PC-9 (cell line): ENCODE data around the gene DUSP6. TPM values are rescaled to one million over a fixed set of nuclear protein-coding genes. Genes with fewer than 3 reads are reported as not detected.

Experiments used
- BruUV-seq: library from RNA; stranded (reverse); fragments of 400-500 nt; replicated peaks from 2 replicates; lab custom pipeline; 2021; lab: Mats Ljungman, UMichigan
- CTCF ChIA-PET: fragments of 300-600 bp; sonication (Branson Sonifier 250); formaldehyde crosslinking; loops from one replicate; lab custom pipeline; 2022; ENCODE audit warnings: antibody characterized with exemption; lab: Charles Lee
- POLR2A ChIA-PET: fragments of 300-600 bp; sonication (Branson Sonifier 250); formaldehyde crosslinking; loops from one replicate; lab custom pipeline; 2022; ENCODE audit warnings: antibody characterized with exemption; ENCODE audit not compliant: unreplicated experiment; lab: Charles Lee
- DNase-seq, 2 experiments: peaks; one replicate each; pipeline versions ENCODE4 v3.0.0 to v3.0.0-alpha.2; 2015 to 2022; ENCODE audit warnings: mixed read lengths in 1 of 2
- H2AFZ ChIP-seq: fragments of 200-600 bp; sonication (generic); 2 replicates; pipeline ENCODE4 v1.8.1; 2017; ENCODE audit warnings: antibody characterized with exemption
- H3F3A ChIP-seq: fragments of 200-600 bp; sonication (generic); 2 replicates; pipeline ENCODE4 v1.8.1; 2017; ENCODE audit warnings: antibody characterized with exemption, mild to moderate bottlenecking, low read depth; ENCODE audit not compliant: insufficient read depth
- H3K27ac ChIP-seq: fragments of 200-600 bp; sonication (generic); 2 replicates; pipeline ENCODE4 v1.6.1; 2016; ENCODE audit warnings: mixed run types
- H3K27me3 ChIP-seq: fragments of 200-600 bp; sonication (generic); 2 replicates; pipeline ENCODE4 v1.6.1; 2016; ENCODE audit warnings: low read depth, mixed run types; ENCODE audit not compliant: insufficient read depth
- H3K36me3 ChIP-seq: fragments of 200-600 bp; sonication (generic); 2 replicates; pipeline ENCODE4 v1.6.1; 2016; ENCODE audit warnings: low read depth, mixed run types
- H3K4me1 ChIP-seq: fragments of 200-600 bp; sonication (generic); replicated peaks from 2 replicates; pipeline ENCODE4 v1.6.1; 2016; ENCODE audit warnings: mixed run types; ENCODE audit not compliant: insufficient read depth
- H3K4me2 ChIP-seq: fragments of 200-600 bp; sonication (generic); 2 replicates; pipeline ENCODE4 v1.6.1; 2017; ENCODE audit warnings: mixed run types
- H3K4me3 ChIP-seq: fragments of 200-600 bp; sonication (generic); 2 replicates; pipeline ENCODE4 v1.6.1; 2016; ENCODE audit warnings: mixed run types
- H3K79me2 ChIP-seq: fragments of 200-600 bp; sonication (generic); 2 replicates; pipeline ENCODE4 v1.6.1; 2017; ENCODE audit warnings: low read depth, mixed run types
- H3K9me2 ChIP-seq: fragments of 200-600 bp; sonication (generic); 2 replicates; pipeline ENCODE4 v1.8.1; 2017; ENCODE audit warnings: mild to moderate bottlenecking; ENCODE audit not compliant: insufficient read depth
- H3K9me3 ChIP-seq: fragments of 200-600 bp; sonication (generic); 2 replicates; pipeline ENCODE4 v1.8.1; 2016; ENCODE audit warnings: low read depth; ENCODE audit not compliant: insufficient read depth
- H4K20me1 ChIP-seq: fragments of 200-600 bp; sonication (generic); 2 replicates; pipeline ENCODE4 v1.8.1; 2017; ENCODE audit not compliant: insufficient read depth
- CTCF ChIP-seq: fragments of 200-600 bp; sonication (generic); conservative IDR thresholded peaks from 2 replicates; pipeline ENCODE4 v1.6.1; 2017; ENCODE audit warnings: mixed run types, antibody characterized with exemption, mild to moderate bottlenecking, moderate library complexity
- EZH2 ChIP-seq: fragments of 200-600 bp; sonication (generic); IDR thresholded peaks from 2 replicates; pipeline ENCODE4 v1.8.0; 2017; ENCODE audit warnings: antibody characterized with exemption, low read depth
- intact Hi-C: fragments of 100-400 bp; cut with micrococcal nuclease; formaldehyde crosslinking; loops from one replicate; pipeline ENCODE4 v1.10.0; 2022; ENCODE audit not compliant: unreplicated experiment
- total RNA-seq: library from RNA; stranded (reverse); gene quantifications from 2 replicates; pipeline ENCODE4 v1.2.3, GENCODE V29; 2021

DUSP6 gene
- total RNA-seq, 1 experiment from 2014 or later = 14.1 TPM

DNA sequence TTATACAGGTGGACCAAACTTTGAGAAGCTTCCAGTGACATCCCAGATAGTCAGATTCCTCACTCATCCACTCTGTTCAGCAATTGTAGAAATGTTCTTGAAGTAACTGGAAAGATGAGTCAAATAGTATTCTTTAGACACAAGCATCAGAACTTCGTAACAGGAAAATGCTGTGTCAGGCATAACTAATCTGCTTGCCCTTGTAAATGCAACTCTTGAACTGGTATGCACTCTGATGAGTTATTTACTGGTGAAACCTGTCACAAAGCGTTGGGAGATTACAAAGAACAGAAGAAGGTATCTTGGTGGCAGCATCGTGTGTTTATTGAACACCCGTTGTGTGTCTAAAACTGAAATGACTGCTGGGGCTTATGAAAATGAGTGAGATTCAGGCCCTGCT, 10.8 kb upstream of the DUSP6 start:
- CTCF ChIA-PET = no interaction called here
- no peaks in the 10 kb centered on the region for H3K36me3 ChIP-seq
- no peaks in the 10 kb centered on the region for H3K9me2 ChIP-seq
- POLR2A ChIA-PET = no interaction called here
- H2AFZ ChIP-seq = no peak overlapping the region
- no peak for DNase-seq
- H3F3A ChIP-seq = no peaks in the 10 kb centered on the region
- no peaks in the 10 kb centered on the region for H3K9me3 ChIP-seq
- H3K79me2 ChIP-seq = no peaks in the 10 kb centered on the region
- no peaks in the 10 kb centered on the region for H3K4me1 ChIP-seq
- no peak overlapping the region for H3K27ac ChIP-seq
- H3K27me3 ChIP-seq = no peaks in the 10 kb centered on the region
- H3K4me3 ChIP-seq = no peak overlapping the region
- no peak overlapping the region for H3K4me2 ChIP-seq
- BruUV-seq = no TSS peak
- intact Hi-C loops = no loop called here
- TF ChIP-seq EZH2 = no peak
- no peak for TF ChIP-seq CTCF
- H4K20me1 ChIP-seq = no peaks in the 10 kb centered on the region

GRCh38 chr12:89359615-89360014, 7.3 kb upstream of the DUSP6 start:
- no peak for TF ChIP-seq EZH2
- TF ChIP-seq CTCF = no peak
- no peak overlapping the region for H3K4me2 ChIP-seq
- BruUV-seq = no TSS peak
- H3F3A ChIP-seq = peaks cover 7% of the 10 kb centered on the region
- CTCF ChIA-PET = no interaction called here
- no peak overlapping the region for H3K4me3 ChIP-seq
- POLR2A ChIA-PET = interaction anchor here (0.6 kb wide), 2 partner anchors 19 to 1098 kb away, joined by 4 to 16 read pairs; no protein-coding TSS in a partner anchor
- H3K4me1 ChIP-seq = peaks cover 23% of the 10 kb centered on the region
- no peaks in the 10 kb centered on the region for H3K27me3 ChIP-seq
- no peaks in the 10 kb centered on the region for H4K20me1 ChIP-seq
- H3K9me3 ChIP-seq = no peaks in the 10 kb centered on the region
- intact Hi-C loops = no loop called here
- peaks cover 23% of the 10 kb centered on the region for H3K79me2 ChIP-seq
- H2AFZ ChIP-seq = no peak overlapping the region
- DNase-seq = no peak
- no peaks in the 10 kb centered on the region for H3K36me3 ChIP-seq
- H3K27ac ChIP-seq = no peak overlapping the region
- no peaks in the 10 kb centered on the region for H3K9me2 ChIP-seq

DNA sequence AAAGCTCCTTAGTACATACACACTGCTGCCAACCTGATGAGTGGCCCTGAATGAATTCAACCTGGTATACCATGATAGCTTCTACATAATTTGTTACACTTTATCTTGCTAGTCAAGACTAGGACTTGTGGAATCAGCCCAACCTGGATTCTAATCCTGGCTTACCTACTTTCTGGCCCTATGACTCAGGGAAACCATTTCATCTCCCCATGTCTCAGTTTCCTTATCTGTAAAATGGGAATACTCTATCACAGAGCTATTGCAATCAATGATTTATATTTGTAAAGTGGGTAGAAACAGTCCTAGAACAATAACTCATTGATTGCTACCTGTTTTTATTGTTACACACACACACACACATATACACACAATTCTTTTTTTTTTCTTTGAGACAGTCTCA, 6.5 kb upstream of the DUSP6 start:
- H3K4me3 ChIP-seq = no peak overlapping the region
- BruUV-seq = no TSS peak
- H2AFZ ChIP-seq = no peak overlapping the region
- peaks cover 15% of the 10 kb centered on the region for H3F3A ChIP-seq
- no peak overlapping the region for H3K27ac ChIP-seq
- H4K20me1 ChIP-seq = no peaks in the 10 kb centered on the region
- no peak overlapping the region for H3K4me2 ChIP-seq
- H3K9me3 ChIP-seq = no peaks in the 10 kb centered on the region
- TF ChIP-seq CTCF (no peak), EZH2 (no peak)
- DNase-seq = no peak
- peaks cover 24% of the 10 kb centered on the region for H3K79me2 ChIP-seq
- POLR2A ChIA-PET = interaction anchor here (0.5 to 0.6 kb wide), 2 partner anchors 1097 to 1639 kb away, joined by 3 to 4 read pairs; no protein-coding TSS in a partner anchor
- intact Hi-C loops = no loop called here
- H3K36me3 ChIP-seq = no peaks in the 10 kb centered on the region
- no peaks in the 10 kb centered on the region for H3K9me2 ChIP-seq
- CTCF ChIA-PET = no interaction called here
- H3K27me3 ChIP-seq = no peaks in the 10 kb centered on the region
- H3K4me1 ChIP-seq = peaks cover 23% of the 10 kb centered on the region
